Thyroid gland (tissue), 4 donors: Measurements from ENCODE around the gene NAB1.

Experiments used
- POLR2A ChIP-seq, 2 donors: fragments of 450-650 bp; IDR thresholded peaks; one replicate each; pipeline ENCODE4 v1.6.1; 2017; ENCODE audit warnings: antibody characterized with exemption in 2 of 2, mild to moderate bottlenecking in 2 of 2, moderate library complexity in 1 of 2
- TF ChIP-seq, protein P1 (sequence below), 6 experiments: fragments of 200-600 bp in 3 of 6; fragments of 450-650 bp in 3 of 6; sonication (generic) in 3 of 6; IDR thresholded peaks; one replicate each; pipeline ENCODE4 v1.5.1; 2016 to 2019; ENCODE audit warnings: antibody characterized with exemption in 6 of 6, mild to moderate bottlenecking in 2 of 6, inconsistent platforms in 1 of 6, moderate library complexity in 1 of 6

DNA sequence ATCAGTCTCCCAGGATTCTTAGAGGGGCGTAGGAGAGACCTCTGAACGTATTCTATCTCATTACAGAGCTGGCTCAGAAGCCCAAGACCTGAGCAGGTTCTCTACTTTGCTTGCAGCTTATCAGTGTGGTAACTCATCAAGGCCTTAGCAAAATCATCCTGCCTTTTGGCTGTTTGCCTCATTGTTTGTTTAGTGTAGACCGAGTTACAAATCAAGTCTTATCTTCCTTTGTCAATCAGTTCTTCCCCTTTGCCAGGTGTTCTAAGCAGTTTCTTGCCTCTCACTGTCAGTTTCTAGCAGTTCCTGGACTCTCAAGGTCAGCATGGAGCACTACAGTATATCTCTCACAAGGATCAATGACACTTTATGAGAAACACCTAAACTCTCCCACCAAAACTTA, 30.9 kb upstream of the NAB1 start:
- TF ChIP-seq, protein P1, sequence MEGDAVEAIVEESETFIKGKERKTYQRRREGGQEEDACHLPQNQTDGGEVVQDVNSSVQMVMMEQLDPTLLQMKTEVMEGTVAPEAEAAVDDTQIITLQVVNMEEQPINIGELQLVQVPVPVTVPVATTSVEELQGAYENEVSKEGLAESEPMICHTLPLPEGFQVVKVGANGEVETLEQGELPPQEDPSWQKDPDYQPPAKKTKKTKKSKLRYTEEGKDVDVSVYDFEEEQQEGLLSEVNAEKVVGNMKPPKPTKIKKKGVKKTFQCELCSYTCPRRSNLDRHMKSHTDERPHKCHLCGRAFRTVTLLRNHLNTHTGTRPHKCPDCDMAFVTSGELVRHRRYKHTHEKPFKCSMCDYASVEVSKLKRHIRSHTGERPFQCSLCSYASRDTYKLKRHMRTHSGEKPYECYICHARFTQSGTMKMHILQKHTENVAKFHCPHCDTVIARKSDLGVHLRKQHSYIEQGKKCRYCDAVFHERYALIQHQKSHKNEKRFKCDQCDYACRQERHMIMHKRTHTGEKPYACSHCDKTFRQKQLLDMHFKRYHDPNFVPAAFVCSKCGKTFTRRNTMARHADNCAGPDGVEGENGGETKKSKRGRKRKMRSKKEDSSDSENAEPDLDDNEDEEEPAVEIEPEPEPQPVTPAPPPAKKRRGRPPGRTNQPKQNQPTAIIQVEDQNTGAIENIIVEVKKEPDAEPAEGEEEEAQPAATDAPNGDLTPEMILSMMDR (IDR thresholded peaks at IDR 0.05), result no peak
- no peak for TF ChIP-seq POLR2A (IDR thresholded peaks at IDR 0.05)
